Breast epithelium (tissue), 4 donors: Measurements from ENCODE around the gene CES5A. TPM values are rescaled to one million over a fixed set of nuclear protein-coding genes. Genes with fewer than 3 reads are reported as not detected.
"Not testable (repeated sequence)": the region's sequence is repeated elsewhere in the genome, so short reads cannot be mapped to it uniquely, and the experiment has no call there.

Experiments used
- DNase-seq, 2 donors: peaks; one replicate each; pipeline ENCODE4 v3.0.0-alpha.2; 2019; ENCODE audit warnings: low spot score in 2 of 2
- H3K27ac ChIP-seq, 2 donors: fragments of 200-600 bp; sonication (generic) in 1 of 2; one replicate each; pipeline ENCODE4 v1.5.1; 2016 to 2019; ENCODE audit warnings: mild to moderate bottlenecking in 1 of 2
- H3K27me3 ChIP-seq, 2 donors: fragments of 200-600 bp; sonication (generic) in 1 of 2; one replicate each; pipeline versions ENCODE4 v1.5.1 to v1.6.0; 2017 to 2019; ENCODE audit warnings: control low read depth in 1 of 2, mild to moderate bottlenecking in 1 of 2
- H3K36me3 ChIP-seq: fragments of 200-600 bp; one replicate; pipeline ENCODE4 v1.5.1; 2019
- H3K4me1 ChIP-seq, 2 donors: fragments of 200-600 bp; sonication (generic); one replicate each; pipeline ENCODE4 v1.5.1; 2016 to 2019; ENCODE audit warnings: control low read depth in 1 of 2
- H3K4me3 ChIP-seq, 3 donors: fragments of 200-600 bp; sonication (generic); 1 replicate in 2 of 3; 2 replicates in 1 of 3; pipeline ENCODE4 v1.5.1; 2016 to 2019; ENCODE audit warnings: mild to moderate bottlenecking in 3 of 3, moderate library complexity in 2 of 3
- H3K9me3 ChIP-seq, 2 donors: fragments of 200-600 bp; sonication (generic) in 1 of 2; one replicate each; pipeline ENCODE4 v1.5.1; 2016 to 2019; ENCODE audit warnings: control low read depth in 1 of 2
- CTCF ChIP-seq, 3 donors: fragments of 450-650 bp; IDR thresholded peaks; one replicate each; pipeline ENCODE4 v1.5.1; 2016 to 2017; ENCODE audit warnings: antibody characterized with exemption in 3 of 3, mild to moderate bottlenecking in 3 of 3, moderate library complexity in 3 of 3
- POLR2A ChIP-seq: fragments of 450-650 bp; IDR thresholded peaks from one replicate; pipeline ENCODE4 v1.6.1; 2016; ENCODE audit warnings: antibody characterized with exemption, mild to moderate bottlenecking, moderate library complexity
- POLR2AphosphoS5 ChIP-seq, 3 donors: sonication (generic); formaldehyde crosslinking; IDR thresholded peaks; one replicate each; pipeline ENCODE4 v1.6.1; 2017; ENCODE audit warnings: antibody characterized with exemption in 3 of 3
- intact Hi-C: fragments of 100-400 bp; cut with DNase I; formaldehyde crosslinking; loops from one replicate; pipeline ENCODE4 v1.15.1; 2023; ENCODE audit warnings: low total_unique reads
- total RNA-seq, 3 donors: library from RNA; depleted of rRNA; stranded (reverse); fragments of >200 nt; gene quantifications; one replicate each; pipeline ENCODE4 v1.1.0, GENCODE V29; 2016

Gene CES5A
- total RNA-seq, 3 donors from 2014 or later = not detected

DNA sequence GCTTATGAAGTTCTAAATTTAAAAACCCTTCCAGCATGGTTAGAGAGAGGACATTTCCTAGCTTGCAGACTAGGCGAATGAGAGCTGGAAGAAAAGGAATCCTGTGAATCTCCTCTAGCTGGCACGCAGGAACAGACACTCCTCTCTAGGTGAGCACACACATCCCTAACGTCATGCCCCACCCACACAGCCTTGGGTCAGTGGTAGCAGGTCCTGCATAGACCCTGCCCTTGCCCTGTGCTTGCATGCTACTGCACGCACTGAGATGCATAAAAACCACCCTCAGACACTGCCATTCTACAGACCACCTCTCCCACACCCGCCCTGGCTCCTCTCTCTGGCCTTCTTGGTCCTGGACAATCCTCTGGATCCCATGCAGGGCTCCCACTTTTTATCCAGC is 65.8 kb downstream of the CES5A start:
- Histone ChIP-seq H3K27ac (no peak overlapping the region), H3K27me3 (peaks cover 0 to 12% of the 10 kb centered on the region in 2 donors), H3K36me3 (no peaks in the 10 kb centered on the region), H3K4me3 (no peak overlapping the region), H3K4me1 (no peaks in the 10 kb centered on the region), H3K9me3 (no peaks in the 10 kb centered on the region)
- TF ChIP-seq POLR2A = no peak
- TF ChIP-seq CTCF (IDR thresholded peaks at IDR 0.05) = no peak
- no peak for TF ChIP-seq POLR2AphosphoS5 (IDR thresholded peaks at IDR 0.05)
- intact Hi-C loops = no loop called here
- DNase-seq = no peak

- H3K4me3 ChIP-seq, H3K4me1 ChIP-seq, H3K27ac ChIP-seq, intact Hi-C loops, DNase-seq, H3K36me3 ChIP-seq, H3K9me3 ChIP-seq: not testable (repeated sequence)
- H3K27me3 ChIP-seq = peaks cover 0 to 12% of the 10 kb centered on the region in 2 donors
Observed at GRCh38 chr16:55808286-55808685, 66.9 kb downstream of the CES5A start.

DNA sequence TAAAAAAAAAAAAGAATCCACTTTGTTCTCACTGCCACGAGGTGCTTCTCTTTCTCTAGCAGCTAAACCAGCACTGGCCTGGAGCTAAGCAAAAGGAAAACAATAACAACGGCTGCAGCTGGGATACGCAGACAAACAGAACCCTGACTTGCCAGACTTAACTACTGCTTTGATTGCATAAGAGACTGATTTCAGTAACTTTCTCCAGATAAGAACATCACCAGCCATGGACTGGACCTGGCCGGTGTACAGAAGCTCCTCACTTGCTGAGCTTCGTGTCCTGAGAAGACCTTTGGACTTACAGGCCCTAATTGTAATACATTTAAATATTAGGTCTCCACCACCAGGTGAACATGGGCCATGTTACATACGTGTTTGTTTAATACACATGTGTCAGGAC is 70.1 kb downstream of the CES5A start:
- H3K36me3 ChIP-seq, H3K27ac ChIP-seq, H3K27me3 ChIP-seq, H3K4me1 ChIP-seq, H3K4me3 ChIP-seq, intact Hi-C loops, DNase-seq, H3K9me3 ChIP-seq: not testable (repeated sequence)

- H3K27ac ChIP-seq, H3K27me3 ChIP-seq, intact Hi-C loops, H3K4me3 ChIP-seq, H3K36me3 ChIP-seq, DNase-seq, H3K4me1 ChIP-seq, H3K9me3 ChIP-seq: not testable (repeated sequence)
Observed at GRCh38 chr16:55803681-55804080, 71.5 kb downstream of the CES5A start.

Other genes starting within 250 kb of the CES5A start
- under 1 TPM; 0.15 to 0.66 (median 0.64) TPM for gene SLC6A2, start 219.4 kb downstream of the CES5A start, total RNA-seq
- gene CES1, start 42.3 kb downstream of the CES5A start, total RNA-seq = 100 to 1,000 TPM in 1 of 3 donors, 10 to 100 TPM in 2; 13.9 to 128 (median 22.0) TPM